H9 (cell line): Measurements from ENCODE around the gene HSH2D. TPM values are rescaled to one million over a fixed set of nuclear protein-coding genes. Genes with fewer than 3 reads are reported as not detected.

Experiments used
- DNase-seq: peaks from one replicate; pipeline ENCODE4 v3.0.0-alpha.2; 2017
- H2AFZ ChIP-seq: one replicate; pipeline ENCODE4 v1.6.1; 2013; ENCODE audit warnings: mild to moderate bottlenecking, low read length, control low read depth, moderate library complexity
- H2AK5ac ChIP-seq: 2 replicates; pipeline ENCODE4 v1.6.1; 2013; ENCODE audit warnings: low read length, control low read depth, mixed read lengths; ENCODE audit not compliant: insufficient read length
- H2BK120ac ChIP-seq: one replicate; pipeline ENCODE4 v1.6.1; 2013; ENCODE audit warnings: low read depth, mild to moderate bottlenecking, low read length, control low read depth, inconsistent platforms; ENCODE audit not compliant: poor library complexity, severe bottlenecking
- H2BK12ac ChIP-seq: 2 replicates; pipeline ENCODE4 v1.6.1; 2013; ENCODE audit warnings: low read length, control low read depth, mixed read lengths, low read depth; ENCODE audit not compliant: insufficient read length
- H2BK15ac ChIP-seq: 2 replicates; pipeline ENCODE4 v1.6.1; 2013; ENCODE audit warnings: low read depth, low read length, control low read depth
- H2BK20ac ChIP-seq: one replicate; pipeline ENCODE4 v1.6.1; 2013; ENCODE audit warnings: low read depth, mild to moderate bottlenecking, low read length, control low read depth, inconsistent platforms; ENCODE audit not compliant: poor library complexity, severe bottlenecking
- H2BK5ac ChIP-seq: 2 replicates; pipeline ENCODE4 v1.6.1; 2013; ENCODE audit warnings: low read length, control low read depth, mixed read lengths; ENCODE audit not compliant: insufficient read length
- H3K14ac ChIP-seq: 2 replicates; pipeline ENCODE4 v1.6.1; 2013; ENCODE audit warnings: low read length, control low read depth; ENCODE audit not compliant: insufficient read depth
- H3K18ac ChIP-seq: 2 replicates; pipeline ENCODE4 v1.6.1; 2013; ENCODE audit warnings: low read depth, mild to moderate bottlenecking, mixed read lengths, low read length, control low read depth; ENCODE audit not compliant: insufficient read length
- H3K23ac ChIP-seq: 2 replicates; pipeline ENCODE4 v1.6.1; 2013; ENCODE audit warnings: low read length, control low read depth, mixed read lengths, low read depth; ENCODE audit not compliant: insufficient read length
- H3K23me2 ChIP-seq: 2 replicates; pipeline ENCODE4 v1.6.1; 2013; ENCODE audit warnings: low read depth, mild to moderate bottlenecking, mixed read lengths, low read length, control low read depth; ENCODE audit not compliant: insufficient read length, poor library complexity, severe bottlenecking
- H3K27ac ChIP-seq: 2 replicates; pipeline ENCODE4 v1.5.1; 2013; ENCODE audit warnings: low read length, control low read depth, mixed read lengths, low read depth; ENCODE audit not compliant: insufficient read length
- H3K27me3 ChIP-seq: 2 replicates; pipeline ENCODE4 v1.6.1; 2013; ENCODE audit warnings: low read length, control low read depth, inconsistent platforms; ENCODE audit not compliant: insufficient read depth
- H3K4ac ChIP-seq: 2 replicates; pipeline ENCODE4 v1.6.1; 2013; ENCODE audit warnings: low read depth, mild to moderate bottlenecking, control low read depth, inconsistent platforms, low read length, moderate library complexity
- H3K4me1 ChIP-seq: 2 replicates; pipeline ENCODE4 v1.6.1; 2013; ENCODE audit warnings: low read length, control low read depth, inconsistent platforms; ENCODE audit not compliant: insufficient read depth
- H3K4me2 ChIP-seq: 2 replicates; pipeline ENCODE4 v1.6.1; 2013; ENCODE audit warnings: low read length, control low read depth, mixed read lengths; ENCODE audit not compliant: insufficient read length, insufficient read depth
- H3K56ac ChIP-seq: 2 replicates; pipeline ENCODE4 v1.6.1; 2013; ENCODE audit warnings: low read depth, mild to moderate bottlenecking, mixed read lengths, low read length, control low read depth; ENCODE audit not compliant: insufficient read length
- H3K79me1 ChIP-seq: 2 replicates; pipeline ENCODE4 v1.6.1; 2013; ENCODE audit warnings: low read depth, mild to moderate bottlenecking, moderate library complexity, low read length, control low read depth, inconsistent platforms; ENCODE audit not compliant: insufficient read depth, poor library complexity, severe bottlenecking
- H3K79me2 ChIP-seq: 2 replicates; pipeline ENCODE4 v1.6.1; 2013; ENCODE audit warnings: low read length, control low read depth, inconsistent platforms; ENCODE audit not compliant: insufficient read depth
- H3K9ac ChIP-seq: 2 replicates; pipeline ENCODE4 v1.6.1; 2013; ENCODE audit warnings: low read length, control low read depth, mixed read lengths; ENCODE audit not compliant: insufficient read length; ENCODE audit errors: extremely low read depth
- H3K9me3 ChIP-seq: one replicate; pipeline ENCODE4 v1.6.1; 2013; ENCODE audit warnings: low read depth, low read length, inconsistent platforms; ENCODE audit not compliant: control insufficient read depth
- H3T11ph ChIP-seq: one replicate; pipeline ENCODE4 v1.6.1; 2013; ENCODE audit warnings: mild to moderate bottlenecking, low read length, control low read depth, inconsistent platforms
- H4K20me1 ChIP-seq: one replicate; pipeline ENCODE4 v1.6.1; 2013; ENCODE audit not compliant: control insufficient read depth, insufficient read length, insufficient read depth
- H4K5ac ChIP-seq: 2 replicates; pipeline ENCODE4 v1.6.1; 2013; ENCODE audit warnings: low read depth, mild to moderate bottlenecking, mixed read lengths, low read length, control low read depth; ENCODE audit not compliant: insufficient read length
- H4K8ac ChIP-seq: replicated peaks from 2 replicates; pipeline ENCODE4 v1.6.1; 2013; ENCODE audit warnings: low read length, control low read depth, mixed read lengths, low read depth; ENCODE audit not compliant: insufficient read length
- H4K91ac ChIP-seq: 2 replicates; pipeline ENCODE4 v1.6.1; 2013; ENCODE audit warnings: low read depth, mild to moderate bottlenecking, moderate library complexity, mixed read lengths, low read length, control low read depth; ENCODE audit not compliant: insufficient read length
- H3K27ac Mint-ChIP-seq, 3 experiments: 2 replicates in 2 of 3; 3 replicates in 1 of 3; pipeline ENCODE4 v1.8.0; 2020 to 2021; ENCODE audit warnings: mixed read lengths in 3 of 3, mild to moderate bottlenecking in 1 of 3, moderate library complexity in 1 of 3
- H3K27me3 Mint-ChIP-seq: 2 replicates; pipeline ENCODE4 v1.8.0; 2021; ENCODE audit warnings: low read depth, mild to moderate bottlenecking, moderate library complexity, mixed read lengths
- H3K36me3 Mint-ChIP-seq, 3 experiments: 2 replicates in 2 of 3; 3 replicates in 1 of 3; pipeline ENCODE4 v1.8.0; 2020 to 2021; ENCODE audit warnings: low read depth in 3 of 3, mixed read lengths in 3 of 3; ENCODE audit not compliant: insufficient read depth in 1 of 3
- H3K4me1 Mint-ChIP-seq, 2 experiments: 2 replicates each; pipeline ENCODE4 v1.8.0; 2020; ENCODE audit warnings: mixed read lengths in 2 of 2
- H3K4me3 Mint-ChIP-seq, 2 experiments: 2 replicates in 1 of 2; 3 replicates in 1 of 2; pipeline ENCODE4 v1.8.0; 2020 to 2021; ENCODE audit warnings: mild to moderate bottlenecking in 2 of 2, mixed read lengths in 2 of 2, moderate library complexity in 1 of 2
- H3K9me3 Mint-ChIP-seq, 2 experiments: 2 replicates in 1 of 2; 3 replicates in 1 of 2; pipeline ENCODE4 v1.8.0; 2020; ENCODE audit warnings: mild to moderate bottlenecking in 2 of 2, mixed read lengths in 2 of 2, moderate library complexity in 1 of 2
- CTCF ChIP-seq: fragments of 200-600 bp; sonication (generic); conservative IDR thresholded peaks from 3 replicates; pipeline ENCODE4 v1.8.0; 2021; ENCODE audit warnings: antibody characterized with exemption, mild to moderate bottlenecking
- WGBS: extraction: QIAGEN DNeasy Blood & Tissue Kit; methylation state at CpG from one replicate; pipeline ENCODE4 v1.1.7; 2013; ENCODE audit warnings: missing lambda C conversion rate, low lambda C conversion rate, mixed read lengths; ENCODE audit not compliant: insufficient read length; ENCODE audit errors: extremely low coverage; 5-methylcytosine and 5-hydroxymethylcytosine counted together
- total RNA-seq: library from RNA; stranded (reverse); gene quantifications from 2 replicates; pipeline ENCODE4 v1.2.1, GENCODE V29; 2021

Gene HSH2D
- total RNA-seq, 1 experiment from 2014 or later: 2.3 TPM

- Histone ChIP-seq H4K91ac (no peak overlapping the region), H3K4me1 (no peaks in the 10 kb centered on the region)
- peaks cover 0 to 2% (median 0%) of the 10 kb centered on the region in 3 experiments; a peak in 1 of 7 replicates for H3K36me3 Mint-ChIP-seq
Measured at GRCh38 chr19:16148443-16149229, 5.2 kb downstream of the HSH2D start.

More at GRCh38 chr19:16148443-16149229, 5.2 kb downstream of the HSH2D start:
- no peak overlapping the region for H3K9ac ChIP-seq
- no peak overlapping the region for H2BK20ac ChIP-seq
- Mint-ChIP-seq H3K27me3 (peaks cover 2% of the 10 kb centered on the region), H3K4me3 (no peak overlapping the region), H3K9me3 (no peaks in the 10 kb centered on the region), H3K27ac (peak overlapping the region in 1 of 3 experiments; percentile 75; a peak in 2 of 7 replicates), H3K4me1 (peaks cover 6% of the 10 kb centered on the region in 2 experiments)
- H3T11ph ChIP-seq: no peak overlapping the region
- H3K27me3 ChIP-seq: no peaks in the 10 kb centered on the region
- H3K79me1 ChIP-seq: no peaks in the 10 kb centered on the region
- no peak overlapping the region for H3K4me2 ChIP-seq
- no peak overlapping the region for H3K4ac ChIP-seq
- H4K8ac ChIP-seq: no peak overlapping the region
- H3K23ac ChIP-seq: no peak overlapping the region
- no peaks in the 10 kb centered on the region for H4K20me1 ChIP-seq
- H3K56ac ChIP-seq: no peak overlapping the region
- H2AFZ ChIP-seq: no peak overlapping the region
- no peak overlapping the region for H2BK12ac ChIP-seq
- no CpG with 5 or more reads among the region's 8 CpGs for WGBS
- no peak overlapping the region for H2BK5ac ChIP-seq
- TF ChIP-seq CTCF: no peak
- H4K5ac ChIP-seq: no peak overlapping the region
- no peak overlapping the region for H2AK5ac ChIP-seq
- no peak overlapping the region for H3K27ac ChIP-seq
- no peak for DNase-seq
- H3K23me2 ChIP-seq: no peaks in the 10 kb centered on the region
- H3K14ac ChIP-seq: no peak overlapping the region
- H3K9me3 ChIP-seq: no peaks in the 10 kb centered on the region
- H3K79me2 ChIP-seq: no peaks in the 10 kb centered on the region
- no peak overlapping the region for H3K18ac ChIP-seq
- H2BK120ac ChIP-seq: no peak overlapping the region
- H2BK15ac ChIP-seq: no peak overlapping the region
